ENCODE data around the gene XPA. TPM values are rescaled to one million over a fixed set of nuclear protein-coding genes. Genes with fewer than 3 reads are reported as not detected.

Gene XPA
- total and polyA plus RNA-seq, 2 donors (not counting 1 experiment from before 2014, with no cell fraction given): 6.1 to 9.7 TPM

GRCh38 chr9:97675655-97676054, 21.5 kb downstream of the XPA start:
- Histone ChIP-seq H3K9me3 (ENCODE audit: control insufficient read depth, insufficient read depth, low read depth, low read length) (no peaks in the 10 kb centered on the region), H3K79me2 (ENCODE audit: control insufficient read depth, insufficient read depth, low read length) (no peaks in the 10 kb centered on the region), H3K27ac (ENCODE audit: insufficient read depth, low read length) (no peak overlapping the region), H3K4me1 (ENCODE audit: control insufficient read depth, extremely low read depth, insufficient read depth, low read length) (no peaks in the 10 kb centered on the region), H4K20me1 (ENCODE audit: control insufficient read depth, extremely low read depth, insufficient read depth, low read length) (no peaks in the 10 kb centered on the region), H3K4me2 (ENCODE audit: extremely low read depth, insufficient read depth, low read length) (no peak overlapping the region), H3K27me3 (ENCODE audit: control insufficient read depth, insufficient read depth, low read length) (no peaks in the 10 kb centered on the region), H3K36me3 (ENCODE audit: control insufficient read depth, insufficient read depth, low read length) (peaks cover 6% of the 10 kb centered on the region), H3K4me3 (replicated peaks in 1 of 4; ENCODE audit: control extremely low read depth in 1 of 4, insufficient read depth in 1 of 4, low read depth in 3 of 4, low read length in 4 of 4) (no peak overlapping the region), H2AFZ (ENCODE audit: low read length) (no peak overlapping the region), H3K9ac (ENCODE audit: insufficient read depth, low read length) (no peak overlapping the region)
- TF ChIP-seq CTCF (conservative IDR thresholded peaks at IDR 0.05 in 1 of 2, IDR thresholded peaks at IDR 0.05 in 1 of 2; ENCODE audit: low read depth in 1 of 2, low read length in 2 of 2): no peak
- TF ChIP-seq EZH2 (IDR thresholded peaks at IDR 0.05; ENCODE audit: low read length, missing control alignments): no peak
- DNase-seq (ENCODE audit: low read depth in 2 of 2): no peak

- TF ChIP-seq EZH2 (IDR thresholded peaks at IDR 0.05; ENCODE audit: low read length, missing control alignments): no peak
- no peak for TF ChIP-seq CTCF (conservative IDR thresholded peaks at IDR 0.05 in 1 of 2, IDR thresholded peaks at IDR 0.05 in 1 of 2; ENCODE audit: low read depth in 1 of 2, low read length in 2 of 2)
- Histone ChIP-seq H3K4me3 (replicated peaks in 1 of 4; ENCODE audit: control extremely low read depth in 1 of 4, insufficient read depth in 1 of 4, low read depth in 3 of 4, low read length in 4 of 4) (no peak overlapping the region), H3K9me3 (ENCODE audit: control insufficient read depth, insufficient read depth, low read depth, low read length) (no peaks in the 10 kb centered on the region), H4K20me1 (ENCODE audit: control insufficient read depth, extremely low read depth, insufficient read depth, low read length) (no peaks in the 10 kb centered on the region), H3K27me3 (ENCODE audit: control insufficient read depth, insufficient read depth, low read length) (no peaks in the 10 kb centered on the region), H3K4me1 (ENCODE audit: control insufficient read depth, extremely low read depth, insufficient read depth, low read length) (no peaks in the 10 kb centered on the region), H2AFZ (ENCODE audit: low read length) (no peak overlapping the region), H3K9ac (ENCODE audit: insufficient read depth, low read length) (no peak overlapping the region), H3K27ac (ENCODE audit: insufficient read depth, low read length) (no peak overlapping the region), H3K36me3 (ENCODE audit: control insufficient read depth, insufficient read depth, low read length) (peaks cover 9% of the 10 kb centered on the region), H3K79me2 (ENCODE audit: control insufficient read depth, insufficient read depth, low read length) (no peaks in the 10 kb centered on the region), H3K4me2 (ENCODE audit: extremely low read depth, insufficient read depth, low read length) (no peak overlapping the region)
- DNase-seq (ENCODE audit: low read depth in 2 of 2): no peak
Observed at GRCh38 chr9:97673922-97674321, 23.2 kb downstream of the XPA start.

- Histone ChIP-seq H3K27me3 (ENCODE audit: control insufficient read depth, insufficient read depth, low read length) (no peaks in the 10 kb centered on the region), H3K36me3 (ENCODE audit: control insufficient read depth, insufficient read depth, low read length) (peaks cover 9% of the 10 kb centered on the region), H3K4me3 (replicated peaks in 1 of 4; ENCODE audit: control extremely low read depth in 1 of 4, insufficient read depth in 1 of 4, low read depth in 3 of 4, low read length in 4 of 4) (no peak overlapping the region), H3K27ac (ENCODE audit: insufficient read depth, low read length) (no peak overlapping the region), H3K4me1 (ENCODE audit: control insufficient read depth, extremely low read depth, insufficient read depth, low read length) (no peaks in the 10 kb centered on the region), H3K9me3 (ENCODE audit: control insufficient read depth, insufficient read depth, low read depth, low read length) (no peaks in the 10 kb centered on the region), H3K4me2 (ENCODE audit: extremely low read depth, insufficient read depth, low read length) (no peak overlapping the region), H3K79me2 (ENCODE audit: control insufficient read depth, insufficient read depth, low read length) (no peaks in the 10 kb centered on the region), H3K9ac (ENCODE audit: insufficient read depth, low read length) (no peak overlapping the region), H4K20me1 (ENCODE audit: control insufficient read depth, extremely low read depth, insufficient read depth, low read length) (no peaks in the 10 kb centered on the region), H2AFZ (ENCODE audit: low read length) (no peak overlapping the region)
- no peak for TF ChIP-seq EZH2 (IDR thresholded peaks at IDR 0.05; ENCODE audit: low read length, missing control alignments)
- TF ChIP-seq CTCF (conservative IDR thresholded peaks at IDR 0.05 in 1 of 2, IDR thresholded peaks at IDR 0.05 in 1 of 2; ENCODE audit: low read depth in 1 of 2, low read length in 2 of 2): no peak
- DNase-seq (ENCODE audit: low read depth in 2 of 2): no peak
Observed at GRCh38 chr9:97672403-97672802, 24.7 kb downstream of the XPA start.

All from fibroblast of lung (primary cell).